Gastroesophageal sphincter (tissue), 3 donors: ENCODE measurements around the gene ITCH.

Source experiments
- CTCF ChIP-seq, 4 experiments: fragments of 200-600 bp in 2 of 4; fragments of 450-650 bp in 2 of 4; sonication (generic) in 1 of 4; IDR thresholded peaks; one replicate each; pipeline ENCODE4 v1.5.1; 2017 to 2019; ENCODE audit warnings: antibody characterized with exemption in 4 of 4, mild to moderate bottlenecking in 2 of 4, moderate library complexity in 2 of 4
- POLR2A ChIP-seq, 2 donors: fragments of 450-650 bp; IDR thresholded peaks; one replicate each; pipeline ENCODE4 v1.6.1; 2017; ENCODE audit warnings: antibody characterized with exemption in 2 of 2, mild to moderate bottlenecking in 2 of 2, moderate library complexity in 1 of 2

DNA sequence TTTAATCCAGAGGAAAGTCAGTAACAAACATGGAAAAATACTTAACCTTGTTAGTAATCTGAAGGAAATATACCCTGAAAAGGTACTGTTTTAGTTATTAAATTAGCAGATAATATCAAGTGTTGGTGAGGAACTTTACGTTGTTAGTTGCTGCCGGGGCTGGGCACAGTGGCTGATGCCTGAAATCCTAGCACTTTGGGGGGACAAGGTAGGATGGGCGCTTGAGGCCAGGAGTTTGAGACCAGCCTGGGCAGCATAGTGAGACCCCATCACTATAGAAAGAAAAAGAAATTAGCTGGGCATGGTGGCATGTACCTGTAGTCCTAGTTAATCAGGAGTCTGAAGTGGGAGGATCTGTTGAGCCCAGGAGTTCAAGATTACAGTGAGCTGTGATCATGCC, 80.5 kb downstream of the ITCH start:
- TF ChIP-seq CTCF (IDR thresholded peaks at IDR 0.05) (no peak), POLR2A (IDR thresholded peaks at IDR 0.05) (no peak)
